ENCODE data around the gene RNASE2.

DNA sequence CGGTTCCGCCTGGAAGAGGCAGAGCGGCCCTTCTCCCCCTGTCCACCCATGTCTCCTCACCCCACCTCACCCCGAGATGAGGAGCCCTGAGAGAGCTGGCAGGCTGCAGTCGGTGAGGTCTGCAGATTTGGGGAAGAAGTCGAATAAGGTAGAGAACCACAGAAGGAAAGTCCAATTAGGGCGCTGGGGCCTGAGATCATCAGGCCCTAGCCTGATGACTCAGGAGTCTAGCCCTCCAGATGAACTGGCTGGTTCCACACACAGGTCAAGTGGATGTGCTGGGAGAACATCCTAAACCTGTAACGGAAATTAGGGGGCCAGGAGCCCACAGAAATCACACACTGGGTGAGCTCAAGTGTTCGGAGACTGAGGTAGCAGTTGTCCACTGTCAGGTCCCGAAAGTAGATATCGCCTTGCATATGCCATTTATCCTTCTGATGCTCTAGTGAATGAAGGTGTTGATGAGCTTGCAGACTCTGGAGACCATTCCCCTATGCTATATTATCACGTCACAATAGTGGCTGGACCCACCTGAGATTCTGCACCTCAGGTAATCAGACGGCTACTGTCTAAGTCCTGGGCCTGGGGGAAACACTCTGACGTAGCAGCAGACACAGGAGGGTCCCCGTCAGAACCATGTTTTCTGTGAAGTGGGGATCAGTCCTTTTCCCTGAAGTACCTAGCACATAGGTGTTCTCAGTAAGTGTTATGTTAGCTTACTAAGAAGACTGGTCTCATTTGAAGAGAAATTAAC is 33.6 kb downstream of the RNASE2 start:
- no peak for TF ChIP-seq CTCF (IDR thresholded peaks at IDR 0.05)
- TF ChIP-seq POLR2A (IDR thresholded peaks at IDR 0.05), result no peak
- no peak for TF ChIP-seq EP300 (IDR thresholded peaks at IDR 0.05)

All from tibial nerve (tissue), 4 donors.